Loucy (cell line): ENCODE results near the gene DCDC2.

ENCODE experiments used
- CTCF ChIP-seq: fragments of 200-600 bp; sonication (generic); conservative IDR thresholded peaks from 2 replicates; pipeline ENCODE4 v1.5.1; 2014; ENCODE audit warnings: mild to moderate bottlenecking, antibody characterized with exemption, low read length
- EZH2phosphoT487 ChIP-seq: fragments of 200-600 bp; IDR thresholded peaks from 2 replicates; pipeline ENCODE4 v1.6.1; 2018; ENCODE audit warnings: antibody characterized with exemption, mild to moderate bottlenecking, moderate library complexity, borderline replicate concordance

- TF ChIP-seq CTCF (no peak), EZH2phosphoT487 (no peak)
Observed at GRCh38 chr6:24249926-24250325, 107.9 kb downstream of the DCDC2 start.
